ENCODE measurements around the gene HTR3A.
"Not testable (repeated sequence)": the region's sequence is repeated elsewhere in the genome, so short reads cannot be mapped to it uniquely, and the experiment has no call there.

Gene HTR3A

GRCh38 chr11:113974741-113975470 lies at the start of gene HTR3A:
Gene HTR3A (plus strand): TSS chr11:113975108. CDS start chr11:113975326, 218 bp downstream.
- DNase-seq, result peak; percentile 72 to 73

DNA sequence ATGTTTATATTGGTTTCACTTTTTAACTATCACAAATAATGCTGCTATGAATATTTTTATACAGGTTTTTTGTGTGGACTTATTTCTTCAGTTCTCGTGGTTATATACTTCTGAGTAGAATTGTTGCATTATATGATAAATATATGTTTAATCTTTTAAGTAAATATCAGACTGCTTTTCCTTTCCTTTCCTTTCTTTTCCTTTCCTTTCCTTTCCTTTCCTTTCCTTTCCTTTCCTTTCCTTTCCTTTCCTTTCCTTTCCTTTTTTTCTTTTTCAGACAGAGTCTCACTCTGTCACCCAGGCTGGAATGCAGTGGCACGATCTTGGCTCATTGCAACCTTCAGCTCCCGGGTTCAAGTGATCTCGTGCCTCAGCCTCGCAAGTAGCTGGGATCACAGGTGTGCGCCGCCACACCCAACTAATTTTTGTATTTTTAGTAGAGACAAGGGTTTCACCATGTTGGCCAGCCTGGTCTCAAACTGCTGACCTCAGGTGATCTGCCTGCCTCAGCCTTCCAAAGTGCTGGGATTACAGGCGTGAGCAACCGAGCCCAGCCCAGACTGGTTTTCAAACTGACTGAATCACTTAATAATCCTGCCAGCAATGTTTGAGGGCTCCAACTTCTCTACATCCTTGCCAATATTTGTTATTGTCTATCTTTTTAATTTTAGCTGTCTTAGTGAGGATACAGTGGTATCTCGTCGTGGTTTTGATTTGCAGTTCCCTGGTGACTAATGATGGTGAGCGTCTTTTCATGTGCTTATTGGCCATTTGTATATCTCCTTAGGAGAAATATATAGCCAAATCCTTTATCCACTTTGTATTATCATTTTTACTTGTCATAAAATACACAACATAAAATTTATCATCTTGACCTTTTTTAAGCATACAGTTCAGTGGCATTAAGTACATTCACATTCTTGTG lies 48.4 kb upstream of the HTR3A start:
- no peak for DNase-seq

GRCh38 chr11:113928311-113928710 lies 46.6 kb upstream of the HTR3A start:
- DNase-seq, result no peak

- no peak for DNase-seq
Measured at GRCh38 chr11:113932788-113933187, 42.1 kb upstream of the HTR3A start.

DNA sequence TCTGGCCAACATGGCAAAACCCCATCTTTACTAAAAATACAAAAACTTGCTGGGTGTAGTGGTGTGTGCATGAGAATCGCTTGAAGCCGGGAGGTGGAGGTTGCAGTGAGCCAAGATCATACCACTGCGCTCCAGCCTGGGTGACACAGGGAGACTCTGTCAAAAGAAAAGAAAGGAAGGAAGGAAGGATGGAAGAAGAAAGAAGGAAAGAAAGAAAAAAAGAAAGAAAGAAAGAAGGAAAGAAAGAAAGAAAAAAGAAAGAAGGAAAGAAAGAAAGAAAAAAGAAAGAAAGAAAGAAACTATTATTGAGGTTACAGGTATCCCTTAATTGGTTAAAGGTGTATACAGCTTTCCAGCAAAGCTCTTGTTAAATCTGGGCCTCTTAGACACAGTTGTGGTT lies 40.7 kb upstream of the HTR3A start:
- not testable (repeated sequence) for DNase-seq

DNA sequence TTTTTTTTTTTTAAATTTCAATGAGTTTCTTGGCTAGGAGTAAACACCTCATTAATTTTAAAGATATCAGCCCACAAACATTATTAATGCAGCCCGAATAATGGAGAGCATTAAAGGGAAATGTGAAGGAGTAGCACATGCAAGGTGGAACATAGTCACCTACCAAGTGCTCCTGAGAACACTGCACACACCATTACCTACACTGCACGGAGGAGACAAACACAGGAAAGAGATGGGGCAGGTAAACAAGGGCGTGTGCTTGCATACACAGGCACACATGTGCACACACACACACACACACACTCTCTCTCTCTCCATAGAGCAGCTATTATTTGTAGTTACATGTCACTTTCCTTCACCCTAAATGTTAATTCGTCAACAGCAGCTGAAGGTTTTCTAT lies 40.1 kb upstream of the HTR3A start:
- no peak for DNase-seq

- DNase-seq, result no peak
Measured at GRCh38 chr11:113935858-113936257, 39.0 kb upstream of the HTR3A start.

DNA sequence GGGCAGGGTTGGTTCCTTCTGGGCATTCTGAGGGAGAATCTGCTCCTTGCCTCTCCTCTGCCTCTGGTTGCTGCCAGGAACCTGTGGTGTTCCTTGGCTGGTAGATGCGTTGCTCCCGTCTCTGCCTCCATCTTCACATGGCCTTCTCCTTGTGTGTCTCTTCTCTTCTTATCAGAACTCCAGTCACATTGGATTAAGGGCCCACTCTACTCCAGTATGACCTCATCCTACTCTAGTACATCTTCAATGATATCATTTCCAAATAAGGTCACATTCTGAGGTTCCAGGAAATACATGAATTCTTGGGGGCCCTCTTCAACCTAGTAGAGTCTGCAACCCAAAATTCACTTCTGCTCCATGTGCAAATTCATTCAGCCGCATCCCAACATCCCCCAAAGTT lies 37.0 kb upstream of the HTR3A start:
- DNase-seq, result no peak

DNA sequence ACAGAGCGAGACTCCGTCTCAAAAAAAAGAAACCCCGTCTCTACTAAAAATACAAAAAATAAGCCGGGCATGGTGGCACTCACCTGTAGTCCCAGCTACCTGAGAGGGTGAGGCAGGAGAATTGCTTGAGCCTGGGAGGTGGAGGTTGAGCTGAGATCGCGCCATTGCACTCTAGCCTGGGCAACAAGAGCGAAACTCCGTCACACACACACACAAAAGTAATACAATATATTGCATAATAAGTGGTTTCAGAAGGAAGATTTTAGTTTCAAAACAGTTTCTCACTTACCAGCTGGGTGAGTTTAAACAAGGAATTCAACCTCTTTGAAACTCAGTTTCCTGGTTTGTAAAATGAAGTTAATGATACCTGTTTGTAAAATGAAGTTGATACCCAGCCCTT lies 32.7 kb upstream of the HTR3A start:
- DNase-seq, result no peak

DNA sequence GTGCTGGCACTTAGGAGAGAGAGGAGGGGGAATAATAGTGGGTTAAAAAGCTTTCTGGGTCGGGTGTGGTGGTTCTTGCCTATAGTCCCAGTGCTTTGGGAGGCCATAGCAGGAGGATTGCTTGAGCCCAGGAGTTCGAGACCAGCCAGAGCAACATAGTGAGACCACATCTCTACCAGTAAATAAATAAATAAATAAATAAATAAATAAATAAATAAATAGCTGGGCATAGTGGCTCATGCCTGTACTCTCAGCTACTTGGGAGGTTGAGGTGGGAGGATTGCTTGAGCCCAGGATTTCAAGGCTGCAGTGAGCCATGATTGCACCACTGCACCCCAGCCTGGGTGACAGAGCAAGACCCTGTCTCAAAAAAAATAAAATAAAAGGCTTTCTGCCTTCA lies 28.7 kb upstream of the HTR3A start:
- not testable (repeated sequence) for DNase-seq

- DNase-seq, result no peak
Measured at GRCh38 chr11:113947994-113948393, 26.9 kb upstream of the HTR3A start.

GRCh38 chr11:113949891-113950290 lies 25.0 kb upstream of the HTR3A start:
- no peak for DNase-seq

- no peak for DNase-seq
Measured at GRCh38 chr11:113951537-113951936, 23.4 kb upstream of the HTR3A start.

DNA sequence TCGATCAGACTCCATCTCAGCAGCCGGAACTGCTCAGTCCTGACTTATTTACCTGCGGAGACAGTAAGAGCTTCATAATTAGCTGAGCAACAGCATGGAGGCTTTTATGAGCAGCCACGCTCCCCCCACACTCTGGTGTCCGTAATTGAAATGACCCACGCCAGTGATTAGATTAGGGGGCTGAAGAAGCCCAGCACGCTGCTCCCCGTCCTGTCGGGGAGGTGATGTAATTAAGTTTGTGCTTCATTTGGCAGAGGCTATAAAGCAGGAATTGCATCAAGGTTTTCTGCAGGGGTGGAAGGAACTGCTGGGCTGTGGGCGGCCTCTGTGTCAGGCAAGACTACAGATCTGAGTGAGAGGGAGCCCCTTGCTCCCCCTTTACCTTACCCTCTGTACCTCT lies 22.8 kb upstream of the HTR3A start:
- no peak for DNase-seq

DNA sequence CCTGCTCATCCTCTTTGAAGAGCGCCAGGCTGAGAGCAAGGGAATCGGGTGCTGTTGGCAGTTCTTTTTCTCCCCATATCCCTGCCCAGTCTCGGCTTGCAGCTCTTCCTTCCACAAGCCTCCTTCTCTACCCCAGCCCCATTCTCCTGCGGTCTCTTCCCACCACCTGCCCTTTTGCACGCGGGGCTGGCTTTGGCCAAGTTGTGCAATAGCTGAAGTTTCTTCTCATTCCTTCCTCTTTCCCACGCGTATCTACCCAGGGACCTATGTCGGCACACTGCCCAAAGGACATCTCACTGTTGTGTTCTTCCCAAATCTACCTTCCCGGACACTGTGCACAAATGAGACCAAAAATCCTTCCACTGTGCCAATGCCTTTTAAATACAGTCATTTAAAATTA lies 22.3 kb upstream of the HTR3A start:
- DNase-seq, result no peak

DNA sequence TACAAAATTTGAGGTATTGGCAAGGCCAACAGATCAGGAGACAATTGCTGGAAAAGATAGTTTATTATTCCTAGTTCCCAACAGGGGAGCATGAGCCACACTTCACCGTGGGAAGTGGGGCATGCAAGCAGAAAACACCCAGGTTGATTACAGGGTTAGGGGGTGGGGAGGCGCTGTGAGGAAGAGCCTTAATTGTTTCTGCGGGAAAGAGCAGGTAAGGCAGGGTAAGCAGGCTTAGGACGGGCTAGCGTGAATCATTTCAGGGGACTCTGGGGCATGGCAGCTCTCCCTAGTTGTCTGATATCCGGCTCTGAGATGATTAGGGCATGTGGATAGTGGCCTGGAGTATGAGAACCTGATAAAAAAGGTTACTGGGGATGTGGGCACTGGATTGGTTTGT lies 20.7 kb upstream of the HTR3A start:
- DNase-seq, result no peak

- DNase-seq, result no peak
Measured at GRCh38 chr11:113956986-113957385, 17.9 kb upstream of the HTR3A start.

- DNase-seq, result no peak
Measured at GRCh38 chr11:113960702-113961330, 14.1 kb upstream of the HTR3A start.

DNA sequence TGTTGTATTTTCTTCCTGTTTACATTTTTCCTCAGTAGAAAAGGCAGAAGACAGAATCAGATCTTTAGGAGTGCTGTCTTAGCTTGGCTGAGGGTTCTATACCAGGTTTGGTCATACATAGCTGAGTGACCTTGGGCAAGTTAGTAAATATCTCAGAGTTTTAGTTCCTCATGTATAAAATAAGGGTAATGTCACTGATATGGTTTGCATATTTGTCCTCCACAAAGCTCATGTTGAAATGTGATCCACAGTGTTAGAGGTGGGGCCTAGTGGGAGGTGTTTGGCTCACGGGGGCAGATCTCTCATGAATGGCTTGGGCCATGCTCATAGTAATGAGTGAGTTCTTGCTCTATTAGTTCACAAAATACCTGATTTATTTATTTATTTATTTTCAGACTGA lies 7.5 kb upstream of the HTR3A start:
- no peak for DNase-seq

GRCh38 chr11:113971506-113972195 lies 3.3 kb upstream of the HTR3A start:
- no peak for DNase-seq

- DNase-seq, result no peak
Measured at GRCh38 chr11:113977071-113977490, 2.2 kb downstream of the HTR3A start.

DNA sequence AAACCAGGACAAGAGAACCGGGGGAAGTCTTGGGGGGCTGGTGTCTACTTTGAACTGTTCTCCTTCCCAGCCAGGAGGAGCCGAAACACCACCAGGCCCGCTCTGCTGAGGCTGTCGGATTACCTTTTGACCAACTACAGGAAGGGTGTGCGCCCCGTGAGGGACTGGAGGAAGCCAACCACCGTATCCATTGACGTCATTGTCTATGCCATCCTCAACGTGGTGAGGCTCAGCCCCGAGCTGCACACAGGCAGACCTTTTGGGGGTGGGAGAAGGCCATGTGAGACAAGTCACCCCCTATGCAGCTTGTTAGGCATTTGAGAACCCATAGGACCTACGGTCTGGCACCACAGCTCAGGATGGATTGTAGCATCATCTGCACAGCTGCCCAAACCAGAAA lies 2.8 kb downstream of the HTR3A start:
- no peak for DNase-seq

DNA sequence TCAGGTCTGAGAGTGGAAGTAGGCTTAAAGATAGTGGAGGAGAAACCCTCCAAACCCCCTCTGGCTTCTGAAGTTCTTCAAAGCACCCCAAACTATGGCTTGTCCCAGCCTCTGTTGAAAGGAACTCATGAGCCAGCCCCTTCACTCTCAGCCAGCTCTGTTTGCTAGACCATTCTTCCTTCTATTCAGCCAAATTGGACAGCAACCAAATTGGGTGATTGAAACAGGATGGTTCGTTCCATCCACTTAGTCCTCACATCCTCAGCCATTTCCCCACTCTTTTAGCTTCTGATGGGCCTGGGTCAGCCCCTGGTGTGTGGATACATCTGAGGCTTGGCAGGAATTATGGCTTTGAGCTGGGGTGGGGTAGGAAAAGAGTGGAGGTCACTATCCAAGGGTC lies 4.5 kb downstream of the HTR3A start:
- no peak for DNase-seq
